GM10248 (cell line): ENCODE results near the gene ST3GAL6.

Experiments
- CTCF ChIA-PET: fragments of 300-600 bp; sonication (Branson Sonifier 250); formaldehyde crosslinking; extraction: SDS; loops from one replicate; lab custom pipeline; 2021; ENCODE audit warnings: antibody characterized with exemption; lab: Yijun Ruan, JAX
- POLR2A ChIA-PET: fragments of 350-650 bp; sonication (Branson Sonifier 250); formaldehyde crosslinking; extraction: SDS; loops from one replicate; lab custom pipeline; 2020; ENCODE audit warnings: antibody characterized with exemption; lab: Yijun Ruan, JAX
- DNase-seq: peaks from one replicate; pipeline ENCODE4 v3.0.0; 2012; ENCODE audit errors: extremely low spot score
- TF ChIP-seq, protein P1 (sequence below): IDR thresholded peaks from 2 replicates; pipeline ENCODE4 v1.5.1; 2012; ENCODE audit warnings: mild to moderate bottlenecking, low read depth; ENCODE audit errors: extremely low read depth, missing control alignments, control extremely low read depth

Gene ST3GAL6

GRCh38 chr3:98731720-98732285, 31.3 kb upstream of the ST3GAL6 start:
- POLR2A ChIA-PET, result interaction anchor here (1.2 kb wide), 1 partner anchor 61 kb away, joined by 4 read pairs; no protein-coding TSS in a partner anchor
- TF ChIP-seq, protein P1, sequence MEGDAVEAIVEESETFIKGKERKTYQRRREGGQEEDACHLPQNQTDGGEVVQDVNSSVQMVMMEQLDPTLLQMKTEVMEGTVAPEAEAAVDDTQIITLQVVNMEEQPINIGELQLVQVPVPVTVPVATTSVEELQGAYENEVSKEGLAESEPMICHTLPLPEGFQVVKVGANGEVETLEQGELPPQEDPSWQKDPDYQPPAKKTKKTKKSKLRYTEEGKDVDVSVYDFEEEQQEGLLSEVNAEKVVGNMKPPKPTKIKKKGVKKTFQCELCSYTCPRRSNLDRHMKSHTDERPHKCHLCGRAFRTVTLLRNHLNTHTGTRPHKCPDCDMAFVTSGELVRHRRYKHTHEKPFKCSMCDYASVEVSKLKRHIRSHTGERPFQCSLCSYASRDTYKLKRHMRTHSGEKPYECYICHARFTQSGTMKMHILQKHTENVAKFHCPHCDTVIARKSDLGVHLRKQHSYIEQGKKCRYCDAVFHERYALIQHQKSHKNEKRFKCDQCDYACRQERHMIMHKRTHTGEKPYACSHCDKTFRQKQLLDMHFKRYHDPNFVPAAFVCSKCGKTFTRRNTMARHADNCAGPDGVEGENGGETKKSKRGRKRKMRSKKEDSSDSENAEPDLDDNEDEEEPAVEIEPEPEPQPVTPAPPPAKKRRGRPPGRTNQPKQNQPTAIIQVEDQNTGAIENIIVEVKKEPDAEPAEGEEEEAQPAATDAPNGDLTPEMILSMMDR, result no peak
- CTCF ChIA-PET, result interaction anchor here (0.8 to 4.8 kb wide), 9 partner anchors 9 to 160 kb away, joined by 3 to 25 read pairs (median 4); no protein-coding TSS in a partner anchor
- DNase-seq, result peak; percentile 64

- CTCF ChIA-PET, result interaction anchor here (0.8 to 4.8 kb wide), 12 partner anchors 8 to 131 kb away, joined by 3 to 25 read pairs (median 4); no protein-coding TSS in a partner anchor
- DNase-seq, result peak; percentile 45
- POLR2A ChIA-PET, result interaction anchor here (1.2 kb wide), 1 partner anchor 62 kb away, joined by 4 read pairs; no protein-coding TSS in a partner anchor
- TF ChIP-seq, protein P1, result no peak
Observed at GRCh38 chr3:98732286-98733052, 30.7 kb upstream of the ST3GAL6 start.

GRCh38 chr3:98733053-98733811, 29.9 kb upstream of the ST3GAL6 start:
- POLR2A ChIA-PET, result no interaction called here
- TF ChIP-seq, protein P1, result no peak
- CTCF ChIA-PET, result interaction anchor here (1.1 to 4.8 kb wide), 9 partner anchors 7 to 137 kb away, joined by 3 to 25 read pairs (median 4); no protein-coding TSS in a partner anchor
- peak; percentile 32 for DNase-seq

DNA sequence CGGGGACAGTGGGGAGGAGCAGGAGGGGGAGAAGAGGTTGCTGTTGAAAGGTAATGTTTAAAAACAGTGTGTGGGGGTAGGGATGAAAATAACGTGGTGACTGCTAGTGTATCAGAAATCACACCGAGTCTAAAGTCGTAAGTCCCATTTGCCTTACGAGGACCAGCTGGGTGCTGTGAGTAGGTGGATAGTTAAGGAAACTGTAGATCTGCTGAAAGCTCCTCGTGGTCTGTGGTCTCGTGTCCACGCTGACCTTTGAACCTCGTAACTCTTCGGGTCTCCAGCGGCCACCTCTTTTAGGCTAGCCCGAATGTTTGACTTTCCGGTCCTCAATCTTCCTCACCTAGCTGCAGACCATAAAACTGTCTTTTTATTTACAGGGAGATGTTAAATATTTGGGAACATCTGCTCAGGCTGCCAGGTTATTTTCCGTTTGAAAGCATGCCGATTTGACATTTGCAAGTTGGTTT, 29.3 kb upstream of the ST3GAL6 start:
- TF ChIP-seq, protein P1, result no peak
- peak; percentile 61 for DNase-seq
- CTCF ChIA-PET, result interaction anchor here (0.8 to 4.8 kb wide), 7 partner anchors 10 to 137 kb away, joined by 3 to 25 read pairs (median 4); no protein-coding TSS in a partner anchor
- POLR2A ChIA-PET, result no interaction called here

DNA sequence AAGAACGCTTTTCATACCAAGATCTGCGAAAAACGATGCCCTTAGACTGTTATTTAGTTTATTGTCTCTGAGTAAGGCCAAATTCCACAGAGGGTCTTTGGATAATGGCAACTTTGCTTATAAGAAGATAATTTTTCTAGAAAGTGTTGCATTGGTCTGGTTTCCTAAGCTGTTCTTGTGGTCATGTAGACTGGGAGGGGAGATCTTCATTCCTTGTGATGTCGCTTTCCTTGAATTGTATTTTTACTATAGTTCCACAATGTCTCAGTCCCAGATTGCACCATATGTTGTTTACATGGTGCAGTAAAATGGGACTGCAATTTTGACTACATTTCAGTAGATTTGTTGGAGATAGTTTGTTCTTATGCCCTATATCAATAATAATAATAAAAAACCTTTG, 28.8 kb upstream of the ST3GAL6 start:
- DNase-seq, result no peak
- ChIA-PET CTCF (interaction anchor here (0.8 to 4.8 kb wide), 6 partner anchors 10 to 138 kb away, joined by 3 to 25 read pairs (median 4); no protein-coding TSS in a partner anchor), POLR2A (no interaction called here)
- TF ChIP-seq, protein P1, result no peak
